Smooth muscle cell (in vitro differentiated cells): ENCODE data around the gene FIGN. TPM values are rescaled to one million over a fixed set of nuclear protein-coding genes. Genes with fewer than 3 reads are reported as not detected.

Source experiments
- DNase-seq: peaks from one replicate; lab custom pipeline; 2025; ENCODE audit not compliant: unreplicated experiment; lab: John Stamatoyannopoulos, UW
- H2AFZ ChIP-seq: fragments of 200-600 bp; sonication (generic); 2 replicates; pipeline ENCODE4 v1.6.0; 2016; ENCODE audit warnings: antibody characterized with exemption, low read depth, mild to moderate bottlenecking
- H3F3A ChIP-seq: fragments of 200-600 bp; sonication (generic); 2 replicates; pipeline ENCODE4 v1.6.0; 2017; ENCODE audit warnings: antibody characterized with exemption, low read depth
- H3K27ac ChIP-seq: fragments of 200-600 bp; sonication (generic); 2 replicates; pipeline ENCODE4 v1.5.1; 2016; ENCODE audit warnings: low read depth, mild to moderate bottlenecking
- H3K27me3 ChIP-seq: fragments of 200-600 bp; sonication (generic); 2 replicates; pipeline ENCODE4 v1.6.1; 2016; ENCODE audit warnings: low read depth, mild to moderate bottlenecking
- H3K36me3 ChIP-seq: fragments of 200-600 bp; sonication (generic); 2 replicates; pipeline ENCODE4 v1.5.1; 2016; ENCODE audit warnings: low read depth
- H3K4me1 ChIP-seq: fragments of 200-600 bp; sonication (generic); 2 replicates; pipeline ENCODE4 v1.5.1; 2016; ENCODE audit warnings: low read depth
- H3K4me2 ChIP-seq: fragments of 200-600 bp; sonication (generic); 2 replicates; pipeline ENCODE4 v1.6.0; 2016; ENCODE audit warnings: mild to moderate bottlenecking
- H3K4me3 ChIP-seq: fragments of 200-600 bp; sonication (generic); 2 replicates; pipeline ENCODE4 v1.5.1; 2016; ENCODE audit warnings: mild to moderate bottlenecking
- H3K79me2 ChIP-seq: fragments of 200-600 bp; sonication (generic); 2 replicates; pipeline ENCODE4 v1.6.0; 2016; ENCODE audit warnings: low read depth, mild to moderate bottlenecking
- H3K9ac ChIP-seq: fragments of 200-600 bp; sonication (generic); 2 replicates; pipeline ENCODE4 v1.6.0; 2016; ENCODE audit warnings: low read depth
- H3K9me3 ChIP-seq: fragments of 200-600 bp; sonication (generic); replicated peaks from 2 replicates; pipeline ENCODE4 v1.5.1; 2016; ENCODE audit warnings: low read depth
- H4K20me1 ChIP-seq: fragments of 200-600 bp; sonication (generic); 2 replicates; pipeline ENCODE4 v1.6.0; 2016; ENCODE audit warnings: low read depth
- CTCF ChIP-seq: fragments of 200-600 bp; sonication (generic); IDR thresholded peaks from 2 replicates; pipeline ENCODE4 v1.5.1; 2017; ENCODE audit warnings: borderline replicate concordance, mild to moderate bottlenecking, antibody characterized with exemption; ENCODE audit not compliant: insufficient read depth, poor library complexity, severe bottlenecking
- WGBS: methylation state at CpG from one replicate; pipeline ENCODE4 v1.1.7; 2016; ENCODE audit warnings: low lambda C conversion rate; 5-methylcytosine and 5-hydroxymethylcytosine counted together
- polyA plus RNA-seq: library from polyadenylated mRNA; unstranded; fragments of >200 nt; fragmentation: Nextera tagmentation; extraction: Ambion mirVana; gene quantifications from 2 replicates; pipeline ENCODE4 v1.2.1, GENCODE V29; 2016
- total RNA-seq: library from RNA; depleted of rRNA; stranded (reverse); fragments of >200 nt; gene quantifications from 2 replicates; pipeline ENCODE4 v1.2.3, GENCODE V29; 2014

Gene FIGN
- total and polyA plus RNA-seq, 2 experiments from 2014 or later: 0.71 to 4.8 TPM

GRCh38 chr2:163604941-163605555, 130.8 kb downstream of the FIGN start:
- peaks cover 26% of the 10 kb centered on the region for H3K4me1 ChIP-seq
- no peak overlapping the region for H2AFZ ChIP-seq
- H3K27ac ChIP-seq: no peak overlapping the region
- no peaks in the 10 kb centered on the region for H3K9me3 ChIP-seq
- no peak overlapping the region for H3K4me2 ChIP-seq
- no peaks in the 10 kb centered on the region for H4K20me1 ChIP-seq
- H3K79me2 ChIP-seq: no peaks in the 10 kb centered on the region
- no peaks in the 10 kb centered on the region for H3F3A ChIP-seq
- TF ChIP-seq CTCF: no peak
- H3K27me3 ChIP-seq: no peaks in the 10 kb centered on the region
- DNase-seq: no peak
- WGBS: 75% methylated on average over 4 of the region's 4 CpGs
- H3K4me3 ChIP-seq: no peak overlapping the region
- H3K9ac ChIP-seq: no peak overlapping the region
- H3K36me3 ChIP-seq: no peaks in the 10 kb centered on the region

GRCh38 chr2:163602196-163602595, 133.6 kb downstream of the FIGN start:
- no peak for DNase-seq
- no peaks in the 10 kb centered on the region for H4K20me1 ChIP-seq
- H3K36me3 ChIP-seq: no peaks in the 10 kb centered on the region
- 72% methylated on average over 3 of the region's 3 CpGs for WGBS
- no peak for TF ChIP-seq CTCF
- no peaks in the 10 kb centered on the region for H3K9me3 ChIP-seq
- H2AFZ ChIP-seq: no peak overlapping the region
- H3K4me1 ChIP-seq: peaks cover 36% of the 10 kb centered on the region
- no peak overlapping the region for H3K4me2 ChIP-seq
- no peak overlapping the region for H3K27ac ChIP-seq
- no peaks in the 10 kb centered on the region for H3K79me2 ChIP-seq
- no peak overlapping the region for H3K9ac ChIP-seq
- no peaks in the 10 kb centered on the region for H3K27me3 ChIP-seq
- no peak overlapping the region for H3K4me3 ChIP-seq
- H3F3A ChIP-seq: no peaks in the 10 kb centered on the region

- Histone ChIP-seq H3K4me2 (no peak overlapping the region), H3K9me3 (no peaks in the 10 kb centered on the region), H3K27ac (no peak overlapping the region), H2AFZ (no peak overlapping the region), H3K27me3 (no peaks in the 10 kb centered on the region), H3K9ac (no peak overlapping the region), H3K79me2 (no peaks in the 10 kb centered on the region), H3K4me1 (peaks cover 36% of the 10 kb centered on the region), H3K36me3 (no peaks in the 10 kb centered on the region), H4K20me1 (no peaks in the 10 kb centered on the region), H3K4me3 (no peak overlapping the region), H3F3A (no peaks in the 10 kb centered on the region)
- DNase-seq: no peak
- 10% methylated on average over 7 of the region's 7 CpGs for WGBS
- no peak for TF ChIP-seq CTCF
These were observed 134.4 kb downstream of the FIGN start for GRCh38 chr2:163601377-163601776.

- no peaks in the 10 kb centered on the region for H3K36me3 ChIP-seq
- H3K9me3 ChIP-seq: no peaks in the 10 kb centered on the region
- H4K20me1 ChIP-seq: no peaks in the 10 kb centered on the region
- H3K27ac ChIP-seq: no peak overlapping the region
- peaks cover 40% of the 10 kb centered on the region for H3K4me1 ChIP-seq
- 42% methylated on average over 3 of the region's 3 CpGs for WGBS
- no peak overlapping the region for H3K4me2 ChIP-seq
- no peaks in the 10 kb centered on the region for H3K27me3 ChIP-seq
- no peaks in the 10 kb centered on the region for H3F3A ChIP-seq
- DNase-seq: no peak
- H2AFZ ChIP-seq: no peak overlapping the region
- H3K4me3 ChIP-seq: no peak overlapping the region
- no peaks in the 10 kb centered on the region for H3K79me2 ChIP-seq
- TF ChIP-seq CTCF: no peak
- H3K9ac ChIP-seq: no peak overlapping the region
These were observed 135.0 kb downstream of the FIGN start for GRCh38 chr2:163600801-163601200.
